CD14-positive monocyte (primary cell): ENCODE data around the gene CSTPP1. TPM values are rescaled to one million over a fixed set of nuclear protein-coding genes. Genes with fewer than 3 reads are reported as not detected.

ENCODE experiments used
- DNase-seq, 3 donors: peaks; one replicate each; pipeline ENCODE4 v3.0.0-alpha.2; 2011 to 2022
- H2AFZ ChIP-seq: 2 replicates; pipeline ENCODE4 v1.6.0; 2012; ENCODE audit warnings: mild to moderate bottlenecking, low read depth, low read length, inconsistent platforms; ENCODE audit not compliant: insufficient read depth, poor library complexity, severe bottlenecking
- H3K27ac ChIP-seq, 2 donors: 1 replicate in 1 of 2; 2 replicates in 1 of 2; pipeline ENCODE4 v1.5.1; 2012 to 2013; ENCODE audit warnings: low read length in 2 of 2, control low read depth in 1 of 2, inconsistent platforms in 1 of 2, low read depth in 1 of 2, mild to moderate bottlenecking in 1 of 2
- H3K27me3 ChIP-seq, 2 donors: one replicate each; pipeline versions ENCODE4 v1.6.0 to v1.6.1; 2011 to 2013; ENCODE audit warnings: low read length in 2 of 2; ENCODE audit not compliant: control insufficient read depth in 2 of 2, insufficient read depth in 2 of 2
- H3K36me3 ChIP-seq, 2 donors: replicated peaks in 1 of 2; 1 replicate in 1 of 2; 2 replicates in 1 of 2; pipeline versions ENCODE4 v1.5.1 to v1.6.1; 2012 to 2013; ENCODE audit warnings: low read length in 2 of 2, control low read depth in 1 of 2, inconsistent platforms in 1 of 2, mild to moderate bottlenecking in 1 of 2; ENCODE audit not compliant: insufficient read depth in 2 of 2, control insufficient read depth in 1 of 2
- H3K4me1 ChIP-seq, 2 donors: 1 replicate in 1 of 2; 2 replicates in 1 of 2; pipeline versions ENCODE4 v1.5.1 to v1.6.1; 2012 to 2013; ENCODE audit warnings: low read length in 2 of 2, control low read depth in 1 of 2, inconsistent platforms in 1 of 2, mild to moderate bottlenecking in 1 of 2, moderate library complexity in 1 of 2; ENCODE audit not compliant: insufficient read depth in 2 of 2, control insufficient read depth in 1 of 2
- H3K4me2 ChIP-seq: replicated peaks from 2 replicates; pipeline ENCODE3; 2012; ENCODE audit warnings: low read length, moderate library complexity, mild to moderate bottlenecking; ENCODE audit not compliant: poor library complexity, severe bottlenecking; ENCODE audit errors: extremely low read depth
- H3K4me3 ChIP-seq, 3 experiments: fragments of 200-600 bp in 1 of 3; sonication (generic) in 1 of 3; replicated peaks in 1 of 3; 1 replicate in 2 of 3; 2 replicates in 1 of 3; pipeline ENCODE4 v1.5.1; 2011 to 2013; ENCODE audit warnings: low read length in 3 of 3, mild to moderate bottlenecking in 3 of 3, control low read depth in 2 of 3, low read depth in 2 of 3, inconsistent platforms in 1 of 3, moderate library complexity in 1 of 3
- H3K79me2 ChIP-seq: 2 replicates; pipeline ENCODE4 v1.6.0; 2012; ENCODE audit warnings: mild to moderate bottlenecking, control low read depth, inconsistent platforms, low read length, moderate library complexity; ENCODE audit not compliant: insufficient read depth
- H3K9ac ChIP-seq: 2 replicates; pipeline ENCODE4 v1.6.0; 2017; ENCODE audit warnings: low read length, mild to moderate bottlenecking; ENCODE audit not compliant: insufficient read depth, poor library complexity, severe bottlenecking
- H3K9me3 ChIP-seq, 2 donors: replicated peaks in 1 of 2; 1 replicate in 1 of 2; 2 replicates in 1 of 2; pipeline versions ENCODE4 v1.5.1 to v1.6.1; 2012 to 2013; ENCODE audit warnings: low read length in 2 of 2, control low read depth in 1 of 2; ENCODE audit not compliant: control insufficient read depth in 1 of 2, insufficient read depth in 1 of 2
- H4K20me1 ChIP-seq: 2 replicates; pipeline ENCODE4 v1.6.0; 2012; ENCODE audit warnings: mild to moderate bottlenecking, low read length, control low read depth, moderate library complexity; ENCODE audit not compliant: insufficient read depth
- H3K27ac Mint-ChIP-seq, 7 donors: one replicate each; pipeline ENCODE4 v1.8.0; 2020; ENCODE audit warnings: mild to moderate bottlenecking in 7 of 7, mixed read lengths in 7 of 7, moderate library complexity in 6 of 7, inconsistent platforms in 2 of 7
- H3K27me3 Mint-ChIP-seq, 3 donors: one replicate each; pipeline ENCODE4 v1.8.0; 2021 to 2022; ENCODE audit warnings: low read depth in 3 of 3, mild to moderate bottlenecking in 3 of 3, mixed read lengths in 3 of 3, moderate library complexity in 3 of 3, inconsistent platforms in 1 of 3
- H3K36me3 Mint-ChIP-seq, 2 donors: one replicate each; pipeline ENCODE4 v1.8.0; 2020; ENCODE audit warnings: mixed read lengths in 2 of 2, inconsistent platforms in 1 of 2, mild to moderate bottlenecking in 1 of 2
- H3K4me1 Mint-ChIP-seq: one replicate; pipeline ENCODE4 v1.8.0; 2020; ENCODE audit warnings: mild to moderate bottlenecking, mixed read lengths
- H3K4me3 Mint-ChIP-seq, 2 donors: one replicate each; pipeline ENCODE4 v1.8.0; 2020; ENCODE audit warnings: mild to moderate bottlenecking in 2 of 2, mixed read lengths in 2 of 2, moderate library complexity in 1 of 2
- H3K9me3 Mint-ChIP-seq, 7 donors: one replicate each; pipeline ENCODE4 v1.8.0; 2020 to 2022; ENCODE audit warnings: mixed read lengths in 7 of 7, mild to moderate bottlenecking in 6 of 7, moderate library complexity in 6 of 7, inconsistent platforms in 2 of 7
- WGBS: methylation state at CpG from one replicate; pipeline ENCODE4 v1.1.5; 2013; ENCODE audit warnings: missing lambda C conversion rate; ENCODE audit not compliant: insufficient coverage; 5-methylcytosine and 5-hydroxymethylcytosine counted together
- intact Hi-C, 2 donors: fragments of 100-400 bp; cut with micrococcal nuclease; formaldehyde crosslinking; loops; one replicate each; pipeline versions ENCODE4 v1.15.0 to v1.15.1; 2023
- polyA plus RNA-seq, 3 donors: library from polyadenylated mRNA; depleted of rRNA in 1 of 3; unstranded in 2 of 3; stranded (reverse) in 1 of 3; fragments of 300-500 nt in 2 of 3; fragments of >200 nt in 1 of 3; fragmentation: Illumina TruSeq in 2 of 3; gene quantifications; 1 replicate in 2 of 3; 2 replicates in 1 of 3; pipeline ENCODE4 v1.2.3, GENCODE V29; 2012 to 2021
- TF ChIP-seq, protein P1 (sequence below): fragments of 200-600 bp; IDR thresholded peaks from one replicate; pipeline ENCODE4 v1.8.0; 2022; ENCODE audit warnings: antibody characterized with exemption, mild to moderate bottlenecking

Gene CSTPP1
- polyA plus RNA-seq, 3 donors: 4.5 to 6.5 (median 5.9) TPM

DNA sequence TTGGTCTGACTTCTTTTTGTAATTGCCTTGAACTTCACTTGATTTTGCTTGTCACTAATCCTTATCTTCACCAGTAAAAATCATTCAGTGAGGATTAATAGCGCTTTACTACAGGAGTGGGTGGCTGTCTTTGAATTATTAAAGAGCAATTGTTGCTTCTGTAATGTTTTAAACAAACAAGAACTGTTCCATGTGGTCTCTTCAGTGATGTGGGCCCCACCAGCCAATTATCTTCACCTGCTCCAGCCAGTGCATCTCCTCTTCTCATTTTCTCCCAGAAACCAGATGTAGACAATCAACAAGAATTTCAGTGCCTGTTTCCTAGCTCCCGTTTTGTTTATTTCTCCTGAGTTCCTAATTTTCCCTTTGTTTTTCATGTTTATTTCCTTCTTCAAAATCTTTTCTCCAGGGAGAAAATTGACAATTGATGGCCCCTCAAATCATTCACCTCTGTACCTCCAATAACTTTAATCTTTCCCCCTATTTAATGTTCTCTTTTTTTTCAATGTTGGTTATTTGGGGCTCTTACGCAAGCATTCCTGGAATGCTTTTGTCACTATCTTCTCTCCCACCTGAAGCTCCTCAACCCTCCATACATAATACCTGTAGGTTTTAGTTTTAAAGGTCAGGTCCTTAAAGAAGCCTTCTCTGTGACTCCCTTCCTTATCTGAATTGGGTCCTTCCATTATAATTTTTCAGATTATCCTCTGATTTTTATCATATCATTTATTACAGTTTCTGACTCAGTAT, 125.0 kb downstream of the CSTPP1 start:
- Histone ChIP-seq H4K20me1 (no peaks in the 10 kb centered on the region), H2AFZ (no peak overlapping the region), H3K79me2 (no peaks in the 10 kb centered on the region), H3K4me2 (no peak overlapping the region), H3K36me3 (no peaks in the 10 kb centered on the region), H3K27ac (no peak overlapping the region), H3K27me3 (no peaks in the 10 kb centered on the region), H3K4me3 (no peak overlapping the region), H3K9me3 (no peaks in the 10 kb centered on the region), H3K9ac (no peak overlapping the region), H3K4me1 (peaks cover 0 to 8% of the 10 kb centered on the region in 2 donors)
- no peak overlapping the region for H3K27ac Mint-ChIP-seq
- TF ChIP-seq, protein P1, sequence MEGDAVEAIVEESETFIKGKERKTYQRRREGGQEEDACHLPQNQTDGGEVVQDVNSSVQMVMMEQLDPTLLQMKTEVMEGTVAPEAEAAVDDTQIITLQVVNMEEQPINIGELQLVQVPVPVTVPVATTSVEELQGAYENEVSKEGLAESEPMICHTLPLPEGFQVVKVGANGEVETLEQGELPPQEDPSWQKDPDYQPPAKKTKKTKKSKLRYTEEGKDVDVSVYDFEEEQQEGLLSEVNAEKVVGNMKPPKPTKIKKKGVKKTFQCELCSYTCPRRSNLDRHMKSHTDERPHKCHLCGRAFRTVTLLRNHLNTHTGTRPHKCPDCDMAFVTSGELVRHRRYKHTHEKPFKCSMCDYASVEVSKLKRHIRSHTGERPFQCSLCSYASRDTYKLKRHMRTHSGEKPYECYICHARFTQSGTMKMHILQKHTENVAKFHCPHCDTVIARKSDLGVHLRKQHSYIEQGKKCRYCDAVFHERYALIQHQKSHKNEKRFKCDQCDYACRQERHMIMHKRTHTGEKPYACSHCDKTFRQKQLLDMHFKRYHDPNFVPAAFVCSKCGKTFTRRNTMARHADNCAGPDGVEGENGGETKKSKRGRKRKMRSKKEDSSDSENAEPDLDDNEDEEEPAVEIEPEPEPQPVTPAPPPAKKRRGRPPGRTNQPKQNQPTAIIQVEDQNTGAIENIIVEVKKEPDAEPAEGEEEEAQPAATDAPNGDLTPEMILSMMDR: no peak
- peaks cover 14% of the 10 kb centered on the region for H3K4me1 Mint-ChIP-seq
- peaks cover 0 to 4% of the 10 kb centered on the region in 2 donors for H3K36me3 Mint-ChIP-seq
- WGBS: 14% methylated on average over 1 of the region's 3 CpGs
- H3K27me3 Mint-ChIP-seq: peaks cover 0 to 1% (median 1%) of the 10 kb centered on the region in 3 donors
- peaks cover 0 to 7% (median 4%) of the 10 kb centered on the region in 7 donors for H3K9me3 Mint-ChIP-seq
- no peak for DNase-seq
- H3K4me3 Mint-ChIP-seq: no peak overlapping the region
- intact Hi-C loops: no loop called here

DNA sequence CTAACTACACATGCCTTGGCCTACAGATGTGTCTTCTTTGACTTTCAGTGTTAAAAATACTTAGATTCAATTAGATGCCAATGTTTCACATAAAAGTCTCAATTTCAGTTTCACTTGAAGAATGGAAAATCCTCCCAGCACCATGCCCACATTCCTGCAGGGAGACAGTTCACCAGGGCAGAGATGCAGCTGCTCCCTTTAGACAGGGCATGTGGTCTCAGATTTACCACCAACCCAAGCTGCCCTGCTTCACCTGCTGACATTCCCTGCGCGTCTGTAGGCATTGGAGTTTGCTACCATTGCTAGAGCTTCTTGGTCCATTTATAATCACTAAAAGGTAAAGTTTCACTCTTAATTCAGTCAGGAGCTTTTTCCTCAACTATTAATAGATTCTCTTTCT, 126.2 kb downstream of the CSTPP1 start:
- Histone ChIP-seq H3K4me2 (no peak overlapping the region), H3K27me3 (no peaks in the 10 kb centered on the region), H3K27ac (no peak overlapping the region), H3K9ac (no peak overlapping the region), H2AFZ (no peak overlapping the region), H4K20me1 (no peaks in the 10 kb centered on the region), H3K4me1 (peaks cover 0 to 8% of the 10 kb centered on the region in 2 donors), H3K79me2 (no peaks in the 10 kb centered on the region), H3K9me3 (no peaks in the 10 kb centered on the region), H3K36me3 (no peaks in the 10 kb centered on the region), H3K4me3 (no peak overlapping the region)
- WGBS: 93% methylated on average over 2 of the region's 2 CpGs
- H3K9me3 Mint-ChIP-seq: peaks cover 0 to 5% (median 4%) of the 10 kb centered on the region in 7 donors
- H3K27me3 Mint-ChIP-seq: peaks cover 0 to 1% (median 0%) of the 10 kb centered on the region in 3 donors
- no peak for DNase-seq
- peaks cover 0 to 4% of the 10 kb centered on the region in 2 donors for H3K36me3 Mint-ChIP-seq
- H3K4me1 Mint-ChIP-seq: peaks cover 13% of the 10 kb centered on the region
- TF ChIP-seq, protein P1: no peak
- H3K27ac Mint-ChIP-seq: no peak overlapping the region
- intact Hi-C loops: no loop called here
- no peak overlapping the region for H3K4me3 Mint-ChIP-seq
